PC-9 (cell line): Measurements from ENCODE around the gene THAP10.

ENCODE experiments used
- CTCF ChIP-seq: fragments of 200-600 bp; sonication (generic); conservative IDR thresholded peaks from 2 replicates; pipeline ENCODE4 v1.6.1; 2017; ENCODE audit warnings: mixed run types, antibody characterized with exemption, mild to moderate bottlenecking, moderate library complexity
- EZH2 ChIP-seq: fragments of 200-600 bp; sonication (generic); IDR thresholded peaks from 2 replicates; pipeline ENCODE4 v1.8.0; 2017; ENCODE audit warnings: antibody characterized with exemption, low read depth

DNA sequence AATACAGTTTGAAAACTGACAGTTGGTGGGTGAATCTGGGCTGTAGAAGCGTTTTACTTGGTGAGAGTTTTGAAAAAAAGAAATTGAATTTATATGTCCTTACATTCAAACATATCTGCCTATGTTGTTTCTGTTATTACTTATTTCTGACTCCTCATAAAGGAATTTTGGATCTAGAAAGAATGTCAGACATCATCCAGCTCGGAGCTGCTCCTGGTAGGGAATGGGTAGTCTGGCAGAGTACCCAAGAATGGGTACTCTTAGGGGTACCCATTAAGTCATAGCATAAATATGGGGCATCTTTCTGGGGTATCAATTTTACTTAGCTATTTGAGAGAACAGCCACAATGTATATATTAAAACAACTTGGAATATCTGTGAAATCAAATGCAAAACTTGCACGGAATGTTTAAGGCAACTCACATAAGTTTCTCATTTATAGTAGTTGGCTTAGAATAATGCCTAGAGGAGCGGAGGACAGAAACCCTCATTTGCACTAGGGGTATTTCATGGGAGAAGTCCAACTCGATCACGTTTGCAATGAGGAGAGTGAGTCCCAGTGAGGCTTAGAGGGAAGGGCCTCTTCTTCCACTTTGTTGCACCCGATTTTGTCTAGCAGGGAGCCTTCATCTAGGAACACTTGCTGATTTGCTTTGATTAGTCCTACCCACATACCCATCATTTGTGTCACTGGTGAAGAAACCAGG, 35.9 kb downstream of the THAP10 start:
- TF ChIP-seq CTCF: no peak
- TF ChIP-seq EZH2: no peak
